ENCODE data around the gene SLC22A16. TPM values are rescaled to one million over a fixed set of nuclear protein-coding genes. Genes with fewer than 3 reads are reported as not detected.

The SLC22A16 gene
- total RNA-seq, 1 experiment from 2014 or later = not detected

GRCh38 chr6:110440026-110440425, 36.4 kb downstream of the SLC22A16 start (continued):
- TF ChIP-seq CTCF (IDR thresholded peaks at IDR 0.05 in 2 of 3, conservative IDR thresholded peaks at IDR 0.05 in 1 of 3; ENCODE audit: borderline replicate concordance in 1 of 3, insufficient read depth in 1 of 3, low read depth in 2 of 3, low read length in 2 of 3) = no peak
- no peak for TF ChIP-seq ELF1 (IDR thresholded peaks at IDR 0.05; ENCODE audit: borderline replicate concordance, low read depth)
- TF ChIP-seq CBX3 (IDR thresholded peaks at IDR 0.05; ENCODE audit: low read depth) = no peak
- TF ChIP-seq SIN3A (IDR thresholded peaks at IDR 0.05; ENCODE audit: low read depth) = no peak
- no peak for TF ChIP-seq EGR1 (IDR thresholded peaks at IDR 0.05; ENCODE audit: low read depth)
- TF ChIP-seq POLR2A (IDR thresholded peaks at IDR 0.05; ENCODE audit: borderline replicate concordance, extremely low read depth, insufficient read depth, insufficient read length) = no peak
- TF ChIP-seq EZH2phosphoT487 (IDR thresholded peaks at IDR 0.05; ENCODE audit: borderline replicate concordance) = no peak
- no peak for TF ChIP-seq ATF3 (IDR thresholded peaks at IDR 0.05)

- TF ChIP-seq SIN3A (IDR thresholded peaks at IDR 0.05; ENCODE audit: low read depth) = no peak
- no peak for TF ChIP-seq YY1 (IDR thresholded peaks at IDR 0.05; ENCODE audit: extremely low read depth, insufficient replicate concordance, low read depth, low read length)
- TF ChIP-seq CBX3 (IDR thresholded peaks at IDR 0.05; ENCODE audit: low read depth) = no peak
- no peak for TF ChIP-seq SP1 (IDR thresholded peaks at IDR 0.05; ENCODE audit: low read depth)
- TF ChIP-seq JUND (IDR thresholded peaks at IDR 0.05) = no peak
- TF ChIP-seq ZFX (IDR thresholded peaks at IDR 0.05) = no peak
- TF ChIP-seq FOSL1 (IDR thresholded peaks at IDR 0.05; ENCODE audit: low read depth) = no peak
- no peak overlapping the region for H2AFZ ChIP-seq (ENCODE audit: low read depth, low read length, poor library complexity, severe bottlenecking)
- no peak overlapping the region for H3K4me2 ChIP-seq (ENCODE audit: low read length)
- H3K4me1 ChIP-seq (ENCODE audit: control insufficient read depth in 1 of 2, insufficient read depth in 2 of 2, low read length in 2 of 2) = no peaks in the 10 kb centered on the region
- H3K9me2 ChIP-seq (ENCODE audit: insufficient read depth) = no peaks in the 10 kb centered on the region
- RAD21 ChIA-PET (ENCODE audit: low non-redundant PET in 1 of 2, low total read pairs in 2 of 2, uncharacterized antibody in 2 of 2, unreplicated experiment in 2 of 2) = no interaction called here
- ATAC-seq = no peak
- H4K20me1 ChIP-seq (ENCODE audit: insufficient read depth) = no peaks in the 10 kb centered on the region
- POLR2A ChIA-PET = no interaction called here
- no TSS peak for BruUV-seq (replicated peaks)
- no peaks in the 10 kb centered on the region for H3K79me2 ChIP-seq (ENCODE audit: insufficient read depth, low read length)
- no peaks in the 10 kb centered on the region for H3K27me3 ChIP-seq (ENCODE audit: insufficient read depth, low read length)
- H3K9me3 ChIP-seq (ENCODE audit: control insufficient read depth in 1 of 2, insufficient read depth in 1 of 2, low read depth in 1 of 2, low read length in 2 of 2) = no peaks in the 10 kb centered on the region
- intact Hi-C loops (cut with micrococcal nuclease) = no loop called here
- no peak overlapping the region for H3K9ac ChIP-seq (ENCODE audit: low read length)
- no peak overlapping the region for H3K4me3 ChIP-seq (replicated peaks in 1 of 2; ENCODE audit: low read depth in 1 of 2, low read length in 2 of 2)
- no peaks in the 10 kb centered on the region for H3K36me3 ChIP-seq (ENCODE audit: control insufficient read depth in 1 of 2, insufficient read depth in 2 of 2, low read length in 2 of 2)
- DNase-seq (ENCODE audit: low read depth, low spot score) = no peak
- H3K27ac ChIP-seq (ENCODE audit: low read depth, low read length) = no peak overlapping the region
- CTCF ChIA-PET = no interaction called here
These were observed 37.1 kb downstream of the SLC22A16 start for GRCh38 chr6:110439356-110439755.

All from HCT116 (cell line).